Endothelial cell of umbilical vein (primary cell): ENCODE measurements around the gene LRRK1. TPM values are rescaled to one million over a fixed set of nuclear protein-coding genes. Genes with fewer than 3 reads are reported as not detected.

Experiments used
- BruUV-seq: library from RNA; stranded (reverse); fragments of 400-500 nt; replicated peaks from 2 replicates; lab custom pipeline; 2021; lab: Mats Ljungman, UMichigan
- CTCF ChIA-PET: fragments of 300-600, 350-600 bp; sonication (Branson Sonifier 250); formaldehyde crosslinking; loops from one replicate; lab custom pipeline; 2021; ENCODE audit warnings: antibody characterized with exemption, inconsistent platforms; lab: Charles Lee
- POLR2A ChIA-PET: fragments of 300-600, 350-600 bp; sonication (Branson Sonifier 250); formaldehyde crosslinking; loops from one replicate; lab custom pipeline; 2021; ENCODE audit warnings: antibody characterized with exemption, inconsistent platforms; lab: Charles Lee
- DNase-seq: peaks from one replicate; pipeline ENCODE4 v3.0.0-alpha.2; 2011; ENCODE audit warnings: low read depth, low spot score
- FAIRE-seq: peaks from 2 replicates; lab custom pipeline; 2011; peaks lifted over from hg19 to GRCh38; lab: Jason Lieb, UNC
- H2AFZ ChIP-seq: 2 replicates; pipeline ENCODE4 v1.6.0; 2012; ENCODE audit warnings: low read depth, low read length, control low read depth, inconsistent platforms
- H3K27ac ChIP-seq: 2 replicates; pipeline ENCODE4 v1.5.1; 2011; ENCODE audit warnings: low read depth, mild to moderate bottlenecking, control low read depth, low read length, moderate library complexity; ENCODE audit not compliant: insufficient read depth
- H3K27me3 ChIP-seq, 2 experiments: 2 replicates each; pipeline versions ENCODE4 v1.6.0 to v1.6.1; 2011; ENCODE audit warnings: low read length in 2 of 2, mixed read lengths in 1 of 2; ENCODE audit not compliant: control insufficient read depth in 2 of 2, insufficient read depth in 2 of 2
- H3K36me3 ChIP-seq, 2 experiments: 2 replicates in 1 of 2; 3 replicates in 1 of 2; pipeline ENCODE4 v1.5.1; 2011; ENCODE audit warnings: low read length in 2 of 2, mild to moderate bottlenecking in 1 of 2, moderate library complexity in 1 of 2; ENCODE audit not compliant: control insufficient read depth in 2 of 2, insufficient read depth in 2 of 2; ENCODE audit errors: extremely low read depth in 1 of 2
- H3K4me1 ChIP-seq: 3 replicates; pipeline ENCODE4 v1.5.1; 2011; ENCODE audit warnings: mild to moderate bottlenecking, low read length; ENCODE audit not compliant: control insufficient read depth, insufficient read depth; ENCODE audit errors: extremely low read depth
- H3K4me2 ChIP-seq: 2 replicates; pipeline ENCODE4 v1.6.1; 2011; ENCODE audit warnings: low read length, control low read depth, mixed read lengths; ENCODE audit not compliant: insufficient read depth
- H3K4me3 ChIP-seq, 3 experiments: fragments of 200-600 bp in 1 of 3; sonication (generic), shearing (Covaris generic) in 1 of 3; replicated peaks in 1 of 3; 2 replicates each; pipeline ENCODE4 v1.5.1; 2011 to 2016; ENCODE audit warnings: control low read depth in 3 of 3, low read length in 3 of 3, mild to moderate bottlenecking in 2 of 3, inconsistent platforms in 1 of 3, low read depth in 1 of 3, moderate library complexity in 1 of 3; ENCODE audit not compliant: insufficient read depth in 1 of 3
- H3K79me2 ChIP-seq: 2 replicates; pipeline ENCODE4 v1.6.0; 2012; ENCODE audit warnings: low read length, inconsistent platforms; ENCODE audit not compliant: control insufficient read depth, insufficient read depth
- H3K9ac ChIP-seq: replicated peaks from 2 replicates; pipeline ENCODE3; 2011; ENCODE audit warnings: low read length, control low read depth; ENCODE audit not compliant: insufficient read depth; ENCODE audit errors: extremely low read depth
- H3K9me1 ChIP-seq: replicated peaks from 3 replicates; pipeline ENCODE4 v1.6.0; 2011; ENCODE audit warnings: mild to moderate bottlenecking, low read length; ENCODE audit not compliant: control insufficient read depth, insufficient read depth; ENCODE audit errors: extremely low read depth
- H3K9me3 ChIP-seq: replicated peaks from 2 replicates; pipeline ENCODE4 v1.5.1; 2012; ENCODE audit warnings: low read length, inconsistent platforms; ENCODE audit not compliant: control insufficient read depth, insufficient read depth
- H4K20me1 ChIP-seq: replicated peaks from 2 replicates; pipeline ENCODE3; 2011; ENCODE audit warnings: mild to moderate bottlenecking, low read length; ENCODE audit not compliant: control insufficient read depth, insufficient read depth; ENCODE audit errors: extremely low read depth
- CTCF ChIP-seq, 2 donors: IDR thresholded peaks; 1 replicate in 1 of 2; 2 replicates in 1 of 2; pipeline ENCODE4 v1.5.1; 2011; ENCODE audit warnings: low read length in 2 of 2, mild to moderate bottlenecking in 2 of 2, moderate library complexity in 2 of 2, control low read depth in 1 of 2, inconsistent platforms in 1 of 2, low read depth in 1 of 2; ENCODE audit not compliant: insufficient read depth in 1 of 2; ENCODE audit errors: extremely low read depth in 1 of 2
- EZH2 ChIP-seq: IDR thresholded peaks from 2 replicates; pipeline ENCODE4 v1.6.1; 2012; ENCODE audit warnings: borderline replicate concordance, low read depth, mild to moderate bottlenecking, moderate library complexity, low read length, inconsistent platforms; ENCODE audit not compliant: severe bottlenecking
- FOS ChIP-seq: IDR thresholded peaks from 2 replicates; pipeline ENCODE4 v1.6.1; 2011; ENCODE audit warnings: mild to moderate bottlenecking, low read length, moderate library complexity, borderline replicate concordance; ENCODE audit not compliant: insufficient read depth
- GATA2 ChIP-seq: IDR thresholded peaks from 2 replicates; pipeline ENCODE4 v1.7.0; 2011; ENCODE audit warnings: low read depth, mild to moderate bottlenecking, moderate library complexity, mixed read lengths, low read length; ENCODE audit not compliant: insufficient read length, insufficient read depth
- JUN ChIP-seq: IDR thresholded peaks from 2 replicates; pipeline ENCODE4 v1.6.1; 2011; ENCODE audit warnings: borderline replicate concordance, low read depth; ENCODE audit not compliant: insufficient read length, insufficient read depth
- MYC ChIP-seq: IDR thresholded peaks from one replicate; pipeline ENCODE4 v1.6.1; 2011; ENCODE audit warnings: mild to moderate bottlenecking, low read depth, low read length
- POLR2A ChIP-seq: IDR thresholded peaks from 2 replicates; pipeline ENCODE4 v1.6.1; 2012; ENCODE audit warnings: low read depth, mild to moderate bottlenecking, control low read depth, low read length
- POLR2AphosphoS5 ChIP-seq: IDR thresholded peaks from 2 replicates; pipeline ENCODE4 v1.6.1; 2012; ENCODE audit warnings: low read depth, mild to moderate bottlenecking, control low read depth, low read length, moderate library complexity; ENCODE audit not compliant: insufficient read depth
- dilution Hi-C: fragments of 300-500 bp; cut with MboI; formaldehyde crosslinking; loops from one replicate; pipeline ENCODE4 v1.15.0; 2019; ENCODE audit warnings: low sequenced_read_pairs; ENCODE audit not compliant: extremely low pct_ligation_motif_present
- intact Hi-C: fragments of 100-400 bp; cut with micrococcal nuclease; formaldehyde crosslinking; loops from one replicate; pipeline ENCODE4 v1.10.0; 2022
- polyA plus RNA-seq, 4 experiments: library from polyadenylated mRNA; depleted of rRNA in 3 of 4; stranded (reverse) in 3 of 4; unstranded in 1 of 4; fragments of >200 nt; gene quantifications; 2 replicates each; pipeline versions ENCODE4 v1.2.1 to v1.2.3, GENCODE V29; 2011 to 2012; ENCODE audit warnings: missing spikeins in 1 of 4
- total RNA-seq: library from RNA; stranded (reverse); gene quantifications from 2 replicates; pipeline ENCODE4 v1.2.3, GENCODE V29; 2021
- TF ChIP-seq, protein P1 (sequence below): IDR thresholded peaks from 2 replicates; pipeline ENCODE4 v1.6.1; 2011; ENCODE audit not compliant: insufficient read depth, insufficient read length

LRRK1 gene
- total and polyA plus RNA-seq, 2 donors (not counting 3 experiments of a cell fraction or from before 2014, with no cell fraction given): 11.0 to 22.1 TPM

GRCh38 chr15:101063891-101064794 lies 145.0 kb downstream of the LRRK1 start:
- Histone ChIP-seq H4K20me1 (no peaks in the 10 kb centered on the region), H3K4me3 (no peak overlapping the region), H3K27ac (no peak overlapping the region), H3K9me3 (no peaks in the 10 kb centered on the region), H3K4me2 (no peak overlapping the region), H3K4me1 (no peaks in the 10 kb centered on the region), H3K9ac (no peak overlapping the region), H3K79me2 (no peaks in the 10 kb centered on the region), H3K9me1 (no peaks in the 10 kb centered on the region), H3K27me3 (no peaks in the 10 kb centered on the region), H2AFZ (no peak overlapping the region), H3K36me3 (peaks cover 0 to 11% of the 10 kb centered on the region in 2 experiments)
- intact Hi-C loops: no loop called here
- FAIRE-seq (no peak), DNase-seq (no peak)
- no peak for TF ChIP-seq MYC
- no peak for TF ChIP-seq EZH2
- no peak for TF ChIP-seq JUN
- TF ChIP-seq GATA2: no peak
- TF ChIP-seq CTCF (IDR thresholded peaks at IDR 0.05; ENCODE audit: extremely low read depth in 1 of 2, insufficient read depth in 1 of 2, low read depth in 1 of 2, low read length in 2 of 2): no peak
- TF ChIP-seq FOS: no peak
- TF ChIP-seq POLR2A: no peak
- TF ChIP-seq, protein P1, sequence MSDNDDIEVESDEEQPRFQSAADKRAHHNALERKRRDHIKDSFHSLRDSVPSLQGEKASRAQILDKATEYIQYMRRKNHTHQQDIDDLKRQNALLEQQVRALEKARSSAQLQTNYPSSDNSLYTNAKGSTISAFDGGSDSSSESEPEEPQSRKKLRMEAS: no peak
- no peak for TF ChIP-seq POLR2AphosphoS5
- ChIA-PET POLR2A (no interaction called here), CTCF (interaction anchor here (0.7 to 1.1 kb wide), 3 partner anchors 29 to 194 kb away, joined by 3 read pairs; partner anchors contain the start of gene CHSY1)
- dilution Hi-C loops: no loop called here
- no TSS peak for BruUV-seq
